Parathyroid adenoma (tissue), 2 donors: ENCODE measurements around the gene HAAO.
A peak's percentile ranks its signal among the peaks of the same experiment; 100 is the strongest.

Experiments
- H2AFZ ChIP-seq: fragments of 300-600 bp; sonication (generic); one replicate; pipeline ENCODE4 v1.7.0; 2017; ENCODE audit warnings: antibody characterized with exemption, mild to moderate bottlenecking
- H3K27ac ChIP-seq: fragments of 300-600 bp; sonication (generic); one replicate; pipeline ENCODE4 v1.7.0; 2017
- H3K27me3 ChIP-seq: fragments of 300-600 bp; sonication (generic); one replicate; pipeline ENCODE4 v1.7.0; 2017; ENCODE audit warnings: low read length; ENCODE audit not compliant: control insufficient read depth, insufficient read depth
- H3K36me3 ChIP-seq: fragments of 300-600 bp; sonication (generic); one replicate; pipeline ENCODE4 v1.7.0; 2017; ENCODE audit warnings: low read length; ENCODE audit not compliant: control insufficient read depth, insufficient read depth
- H3K4me1 ChIP-seq: fragments of 300-600 bp; sonication (generic); one replicate; pipeline ENCODE4 v1.7.0; 2017; ENCODE audit warnings: control low read depth
- H3K4me2 ChIP-seq: fragments of 300-600 bp; sonication (generic); one replicate; pipeline ENCODE4 v1.7.0; 2017; ENCODE audit warnings: low read length
- H3K4me3 ChIP-seq: fragments of 300-600 bp; sonication (generic); one replicate; pipeline ENCODE4 v1.7.0; 2017; ENCODE audit warnings: low read depth, low read length
- H3K79me2 ChIP-seq: fragments of 300-600 bp; sonication (generic); one replicate; pipeline ENCODE4 v1.7.0; 2017; ENCODE audit warnings: control low read depth
- H3K9ac ChIP-seq: fragments of 300-600 bp; sonication (generic); one replicate; pipeline ENCODE4 v1.7.0; 2017; ENCODE audit warnings: mild to moderate bottlenecking
- H3K9me3 ChIP-seq: fragments of 300-600 bp; sonication (generic); one replicate; pipeline ENCODE4 v1.7.0; 2017; ENCODE audit warnings: low read length; ENCODE audit not compliant: control insufficient read depth
- CTCF ChIP-seq: fragments of 300-600 bp; sonication (generic); IDR thresholded peaks from one replicate; pipeline ENCODE4 v1.7.0; 2017; ENCODE audit warnings: antibody characterized with exemption, mild to moderate bottlenecking
- donor health status: primary hyperparathyroidism.

Gene HAAO

GRCh38 chr2:42795841-42796301, 3.5 kb upstream of the HAAO start:
- no peak for TF ChIP-seq CTCF
- H3K27ac ChIP-seq: no peak overlapping the region
- no peaks in the 10 kb centered on the region for H3K79me2 ChIP-seq
- H3K9me3 ChIP-seq: no peaks in the 10 kb centered on the region
- H3K4me2 ChIP-seq: no peak overlapping the region
- no peak overlapping the region for H3K4me3 ChIP-seq
- no peaks in the 10 kb centered on the region for H3K4me1 ChIP-seq
- no peaks in the 10 kb centered on the region for H3K27me3 ChIP-seq
- no peak overlapping the region for H3K9ac ChIP-seq
- H3K36me3 ChIP-seq: no peaks in the 10 kb centered on the region
- no peak overlapping the region for H2AFZ ChIP-seq

DNA sequence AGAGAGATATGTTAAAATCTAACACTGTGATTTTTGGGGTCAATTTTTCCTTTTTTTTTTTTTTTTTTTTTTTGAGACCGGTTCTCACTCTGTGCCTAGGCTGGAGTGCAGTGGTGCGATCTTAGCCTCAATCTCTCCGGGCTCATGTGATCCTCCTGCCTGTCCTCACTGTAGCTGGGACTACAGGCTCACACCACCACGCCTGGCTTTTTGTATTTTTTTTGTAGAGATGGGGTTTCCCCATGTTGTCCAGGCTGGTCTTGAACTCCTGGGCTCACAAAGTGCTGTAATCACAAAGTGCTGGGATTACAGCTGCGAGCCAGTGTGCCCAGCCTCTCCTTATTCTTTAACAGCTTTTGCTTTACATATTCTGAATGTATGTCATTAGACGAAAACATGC, 2.9 kb upstream of the HAAO start:
- no peak for TF ChIP-seq CTCF
- H3K4me2 ChIP-seq: no peak overlapping the region
- no peak overlapping the region for H3K27ac ChIP-seq
- H3K27me3 ChIP-seq: no peaks in the 10 kb centered on the region
- H3K36me3 ChIP-seq: no peaks in the 10 kb centered on the region
- no peaks in the 10 kb centered on the region for H3K4me1 ChIP-seq
- H3K4me3 ChIP-seq: no peak overlapping the region
- no peak overlapping the region for H3K9ac ChIP-seq
- H3K79me2 ChIP-seq: no peaks in the 10 kb centered on the region
- H3K9me3 ChIP-seq: no peaks in the 10 kb centered on the region
- no peak overlapping the region for H2AFZ ChIP-seq

GRCh38 chr2:42794271-42795046, 2.1 kb upstream of the HAAO start:
- no peak overlapping the region for H3K27ac ChIP-seq
- H3K9me3 ChIP-seq: no peaks in the 10 kb centered on the region
- no peaks in the 10 kb centered on the region for H3K4me1 ChIP-seq
- H3K4me2 ChIP-seq: no peak overlapping the region
- H3K36me3 ChIP-seq: no peaks in the 10 kb centered on the region
- peak; percentile 12 for TF ChIP-seq CTCF
- H3K79me2 ChIP-seq: no peaks in the 10 kb centered on the region
- peak overlapping the region; percentile 25 for H2AFZ ChIP-seq
- no peak overlapping the region for H3K9ac ChIP-seq
- no peaks in the 10 kb centered on the region for H3K27me3 ChIP-seq
- H3K4me3 ChIP-seq: no peak overlapping the region

DNA sequence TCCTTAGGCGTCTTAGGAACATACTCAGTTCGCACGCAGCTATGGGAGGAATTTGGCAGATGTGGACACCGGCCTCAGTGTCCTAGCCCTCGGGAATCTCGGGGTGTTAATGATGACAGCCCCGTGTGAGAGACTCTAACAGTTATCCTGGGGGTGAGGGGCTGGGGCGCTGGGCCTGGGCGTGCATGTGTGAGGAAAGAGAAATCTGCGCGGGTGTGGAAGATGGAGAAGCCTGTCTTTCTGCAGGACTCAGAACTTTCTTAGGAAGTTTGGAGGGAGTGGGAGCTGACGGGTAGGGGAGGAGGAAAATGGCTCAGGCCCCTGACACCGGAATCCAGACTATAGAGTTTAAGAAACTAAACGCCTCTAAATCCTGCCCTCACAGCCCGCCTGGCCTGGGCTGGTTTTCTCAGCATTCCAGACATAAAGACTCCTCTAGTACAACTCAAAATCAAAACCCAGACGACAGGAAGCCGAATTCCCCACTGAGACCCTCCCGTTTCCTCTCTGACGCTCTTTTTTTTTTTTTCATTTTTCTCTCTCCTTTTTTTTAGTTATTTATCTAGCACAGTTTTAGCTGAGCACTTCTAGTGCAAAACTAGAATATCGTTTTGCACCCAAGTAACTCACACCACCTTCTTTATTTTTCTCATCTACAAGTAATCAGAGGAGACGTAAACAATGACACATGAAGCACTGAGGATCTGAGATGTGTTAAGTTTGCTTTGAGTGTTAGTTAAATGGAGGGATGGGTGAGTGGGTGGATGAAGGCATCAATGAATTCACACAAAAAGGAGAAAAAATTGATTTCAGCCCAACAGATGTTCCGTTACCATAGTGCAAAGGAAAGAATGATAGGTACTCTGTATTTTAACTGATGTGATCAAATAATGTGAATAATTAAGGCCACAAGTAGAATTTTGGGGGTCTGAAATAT, 1.2 kb upstream of the HAAO start:
- H3K4me1 ChIP-seq: no peaks in the 10 kb centered on the region
- no peak for TF ChIP-seq CTCF
- no peak overlapping the region for H3K9ac ChIP-seq
- no peaks in the 10 kb centered on the region for H3K79me2 ChIP-seq
- peak overlapping the region; percentile 13 for H3K4me3 ChIP-seq
- H3K4me2 ChIP-seq: peak overlapping the region; percentile 47
- no peaks in the 10 kb centered on the region for H3K9me3 ChIP-seq
- no peaks in the 10 kb centered on the region for H3K36me3 ChIP-seq
- H3K27ac ChIP-seq: peak overlapping the region; percentile 6
- peak overlapping the region; percentile 68 for H2AFZ ChIP-seq
- no peaks in the 10 kb centered on the region for H3K27me3 ChIP-seq
